NCI-H146 (cell line): ENCODE data around the gene XIAP.
A peak's percentile ranks its signal among the peaks of the same experiment; 100 is the strongest.
"Not testable (repeated sequence)": the region's sequence is repeated elsewhere in the genome, so short reads cannot be mapped to it uniquely, and the experiment has no call there.

Experiments
- DNase-seq: peaks from one replicate; lab custom pipeline; 2025; lab: John Stamatoyannopoulos, UW

XIAP gene

GRCh38 chrX:123876177-123876576 lies 16.3 kb downstream of the XIAP start:
- peak; percentile 23 for DNase-seq

GRCh38 chrX:123876844-123877243 lies 17.0 kb downstream of the XIAP start:
- DNase-seq: no peak

GRCh38 chrX:123878252-123878721 lies 18.4 kb downstream of the XIAP start:
- DNase-seq: no peak

- no peak for DNase-seq
Measured at GRCh38 chrX:123881330-123881729, 21.5 kb downstream of the XIAP start.

GRCh38 chrX:123882391-123882790 lies 22.5 kb downstream of the XIAP start:
- DNase-seq: no peak

GRCh38 chrX:123884809-123885408 lies 25.1 kb downstream of the XIAP start:
- DNase-seq: peak; percentile 69

- no peak for DNase-seq
Measured at GRCh38 chrX:123899701-123900100, 39.8 kb downstream of the XIAP start.

GRCh38 chrX:123903261-123903660 lies 43.4 kb downstream of the XIAP start:
- DNase-seq: not testable (repeated sequence)

GRCh38 chrX:123905332-123905731 lies 45.5 kb downstream of the XIAP start:
- DNase-seq: no peak

- DNase-seq: no peak
Measured at GRCh38 chrX:123906557-123907316, 46.9 kb downstream of the XIAP start.

GRCh38 chrX:123909523-123909922 lies 49.7 kb downstream of the XIAP start:
- no peak for DNase-seq

- DNase-seq: no peak
Measured at GRCh38 chrX:123917069-123917468, 57.2 kb downstream of the XIAP start.

GRCh38 chrX:123918106-123918721 lies 58.4 kb downstream of the XIAP start:
- no peak for DNase-seq

- DNase-seq: no peak
Measured at GRCh38 chrX:123920105-123920785, 60.4 kb downstream of the XIAP start.

- no peak for DNase-seq
Measured at GRCh38 chrX:123923211-123923610, 63.4 kb downstream of the XIAP start.

- DNase-seq: no peak
Measured at GRCh38 chrX:123924186-123924585, 64.3 kb downstream of the XIAP start.

- no peak for DNase-seq
Measured at GRCh38 chrX:123927845-123928244, 68.0 kb downstream of the XIAP start.

- DNase-seq: not testable (repeated sequence)
Measured at GRCh38 chrX:123932055-123932454, 72.2 kb downstream of the XIAP start.

- no peak for DNase-seq
Measured at GRCh38 chrX:123943074-123943473, 83.2 kb downstream of the XIAP start.

GRCh38 chrX:123943488-123943887 lies 83.6 kb downstream of the XIAP start:
- DNase-seq: no peak

- no peak for DNase-seq
Measured at GRCh38 chrX:123949846-123950245, 90.0 kb downstream of the XIAP start.

GRCh38 chrX:123959281-123960063 lies 99.6 kb downstream of the XIAP start:
- DNase-seq: peak; percentile 32
